ENCODE data around the gene RAB6B.

RAB6B gene

GRCh38 chr3:133830071-133830470, 65.6 kb downstream of the RAB6B start:
- Mint-ChIP-seq H3K27ac (no peak overlapping the region), H3K36me3 (ENCODE audit: low read depth) (peaks cover 8% of the 10 kb centered on the region), H3K4me1 (no peaks in the 10 kb centered on the region), H3K4me3 (no peak overlapping the region), H3K9me3 (no peaks in the 10 kb centered on the region), H3K27me3 (ENCODE audit: low read depth, poor library complexity) (peaks cover 4% of the 10 kb centered on the region)
- no peak for TF ChIP-seq CTCF (IDR thresholded peaks at IDR 0.05)
- no peak for DNase-seq

- no peak for DNase-seq
- Mint-ChIP-seq H3K27me3 (ENCODE audit: low read depth, poor library complexity) (peaks cover 4% of the 10 kb centered on the region), H3K4me1 (no peaks in the 10 kb centered on the region), H3K4me3 (no peak overlapping the region), H3K36me3 (ENCODE audit: low read depth) (peaks cover 10% of the 10 kb centered on the region), H3K27ac (no peak overlapping the region), H3K9me3 (no peaks in the 10 kb centered on the region)
- TF ChIP-seq CTCF (IDR thresholded peaks at IDR 0.05), result no peak
Observed at GRCh38 chr3:133829310-133829707, 66.4 kb downstream of the RAB6B start.

- peaks cover 15% of the 10 kb centered on the region for H3K36me3 Mint-ChIP-seq (ENCODE audit: low read depth)
- no peaks in the 10 kb centered on the region for H3K9me3 Mint-ChIP-seq
Observed at GRCh38 chr3:133828576-133829309, 66.9 kb downstream of the RAB6B start.

GRCh38 chr3:133827684-133828083, 68.0 kb downstream of the RAB6B start:
- peaks cover 26% of the 10 kb centered on the region for H3K36me3 Mint-ChIP-seq (ENCODE audit: low read depth)
- H3K27me3 Mint-ChIP-seq (ENCODE audit: low read depth, poor library complexity), result peaks cover 4% of the 10 kb centered on the region
- no peak overlapping the region for H3K27ac Mint-ChIP-seq
- TF ChIP-seq CTCF (IDR thresholded peaks at IDR 0.05), result no peak
- DNase-seq, result no peak
- no peaks in the 10 kb centered on the region for H3K4me1 Mint-ChIP-seq
- H3K9me3 Mint-ChIP-seq, result no peaks in the 10 kb centered on the region
- H3K4me3 Mint-ChIP-seq, result no peak overlapping the region

More at GRCh38 chr3:133828576-133829309, 66.9 kb downstream of the RAB6B start:
- no peak overlapping the region for H3K4me3 Mint-ChIP-seq
- no peak for TF ChIP-seq CTCF (IDR thresholded peaks at IDR 0.05)
- no peak for DNase-seq
- H3K27ac Mint-ChIP-seq, result no peak overlapping the region
- H3K4me1 Mint-ChIP-seq, result no peaks in the 10 kb centered on the region
- H3K27me3 Mint-ChIP-seq (ENCODE audit: low read depth, poor library complexity), result peaks cover 4% of the 10 kb centered on the region

- Mint-ChIP-seq H3K9me3 (no peaks in the 10 kb centered on the region), H3K4me1 (no peaks in the 10 kb centered on the region), H3K27me3 (ENCODE audit: low read depth, poor library complexity) (peaks cover 4% of the 10 kb centered on the region), H3K27ac (no peak overlapping the region), H3K4me3 (no peak overlapping the region), H3K36me3 (ENCODE audit: low read depth) (peaks cover 31% of the 10 kb centered on the region)
- no peak for DNase-seq
- TF ChIP-seq CTCF (IDR thresholded peaks at IDR 0.05), result no peak
Observed at GRCh38 chr3:133827136-133827535, 68.5 kb downstream of the RAB6B start.

All from nephron progenitor cell (in vitro differentiated cells).